Measurements from ENCODE around the gene NHSL1.

NHSL1 gene

DNA sequence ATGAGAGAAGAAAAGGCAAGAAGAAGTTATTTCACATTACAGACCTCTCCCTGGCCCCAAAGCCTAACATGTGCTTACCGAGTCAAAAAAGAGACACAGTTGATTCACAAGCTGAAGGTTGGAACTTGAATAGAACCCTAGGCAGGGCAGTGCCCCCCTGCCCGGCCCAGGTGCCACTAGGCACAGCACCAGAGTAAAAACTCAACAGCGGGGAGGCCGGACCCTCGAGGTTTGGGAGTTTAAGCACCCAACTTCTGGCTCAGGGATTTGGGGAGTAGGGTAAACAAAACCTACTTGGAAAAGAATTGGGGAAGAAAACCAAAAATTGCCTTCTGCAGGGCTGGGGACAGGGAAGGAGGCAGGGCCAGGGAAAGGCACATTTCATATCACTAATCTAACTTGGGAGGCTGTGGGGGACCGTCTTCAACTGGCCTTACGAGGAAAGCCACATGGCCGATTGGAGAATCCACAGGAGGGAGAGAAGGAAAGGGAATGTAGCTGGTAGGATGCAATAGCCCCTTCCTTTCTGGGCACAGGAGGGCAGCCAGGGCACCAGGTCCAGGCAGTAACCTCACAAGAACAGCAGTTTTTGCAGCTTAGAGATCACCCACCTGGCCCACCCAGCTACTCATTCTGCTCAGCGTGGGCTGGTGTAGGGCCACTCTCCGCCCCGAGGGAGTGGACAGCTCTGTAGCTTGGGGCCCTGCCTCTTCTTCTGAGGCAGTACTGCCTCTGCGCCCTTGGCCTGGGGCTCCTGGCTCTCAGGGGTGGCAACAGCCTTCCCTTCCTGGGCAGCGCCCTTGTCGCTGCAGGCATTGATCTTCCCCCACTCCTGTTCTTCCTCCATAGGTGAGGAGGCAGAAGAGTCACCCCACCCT is 97.1 kb downstream of the NHSL1 start:
- DNase-seq = no peak

DNA sequence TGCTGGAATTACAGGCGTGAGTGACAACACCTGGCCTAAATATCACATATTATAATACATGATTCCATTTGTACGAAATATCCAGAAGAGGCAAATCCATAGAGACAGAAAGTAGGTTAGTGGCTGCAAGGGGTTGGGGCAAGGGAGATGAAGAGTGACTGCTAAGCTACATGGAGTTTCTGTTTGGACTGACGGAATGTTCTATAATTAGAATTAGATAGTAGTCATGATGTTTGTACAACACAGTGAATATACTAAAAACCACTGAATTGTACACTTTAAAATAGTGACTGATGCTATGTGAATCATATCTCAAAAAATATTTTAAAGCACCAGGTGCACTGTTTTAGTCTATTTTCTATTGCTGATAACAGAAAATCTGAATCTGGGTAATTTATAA is 99.0 kb downstream of the NHSL1 start:
- no peak for DNase-seq

DNA sequence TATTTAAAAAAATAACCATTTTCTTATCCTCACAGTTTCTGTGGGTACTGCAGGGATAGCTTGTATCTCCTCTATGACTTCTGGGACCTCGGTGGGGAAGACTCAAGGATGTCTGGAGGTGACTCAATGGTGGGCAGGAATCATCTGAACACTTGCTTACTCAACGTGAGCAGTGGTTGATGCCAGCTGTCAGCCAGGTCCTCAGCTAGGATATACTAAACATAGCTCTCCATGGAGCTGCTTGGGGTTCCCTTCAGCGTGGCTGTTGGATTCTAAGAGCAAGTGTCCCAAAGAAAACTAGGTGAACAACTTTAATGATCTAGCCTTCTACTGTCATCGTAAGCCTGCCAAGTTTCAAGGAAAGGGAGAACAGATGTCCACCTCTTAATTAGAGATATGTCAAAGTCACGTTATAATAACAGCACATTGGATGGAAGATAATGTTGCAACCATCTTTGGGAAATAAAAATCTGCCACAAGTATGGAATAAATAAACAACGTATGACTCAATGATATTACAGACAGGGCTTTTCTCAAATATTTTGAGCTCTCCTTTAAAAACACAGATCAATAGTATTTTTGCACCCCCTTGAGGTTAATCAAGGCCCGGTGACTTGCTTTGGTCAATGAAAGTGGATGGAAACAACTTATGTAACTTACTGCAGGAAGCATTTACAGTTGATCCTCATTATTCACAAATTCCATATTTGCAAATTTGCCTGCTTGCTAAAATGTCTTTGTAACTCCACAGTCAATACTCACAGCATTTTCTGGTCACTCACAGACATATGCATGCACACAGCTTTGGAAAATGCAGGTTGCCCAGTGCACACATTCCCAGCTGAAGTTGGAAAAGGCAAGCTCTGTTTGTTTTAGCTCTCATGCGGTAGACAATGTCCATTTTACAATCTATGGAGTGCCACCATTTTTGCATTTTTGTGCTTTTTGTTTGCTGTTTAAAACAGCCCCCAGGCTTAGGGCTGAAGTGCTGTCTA is 101.9 kb downstream of the NHSL1 start:
- no peak for DNase-seq

DNA sequence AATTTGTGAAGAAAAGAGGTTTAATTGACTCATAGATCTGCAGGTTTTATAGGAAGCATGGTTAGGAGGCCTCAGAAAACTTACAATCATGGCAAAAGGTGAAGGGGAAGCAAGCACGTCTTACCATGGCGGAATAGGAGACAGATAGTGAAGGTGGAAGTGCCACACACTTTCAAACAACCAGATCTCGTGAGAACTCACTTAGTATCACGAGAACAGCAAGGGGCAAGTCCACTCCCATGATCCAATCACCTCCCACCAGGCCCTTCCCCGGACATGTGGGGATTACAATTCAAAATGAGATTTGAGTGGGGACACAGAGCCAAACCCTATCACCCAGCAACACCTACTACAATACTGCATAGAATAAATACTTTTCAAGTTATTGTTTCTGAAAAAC is 102.6 kb downstream of the NHSL1 start:
- DNase-seq = no peak

DNA sequence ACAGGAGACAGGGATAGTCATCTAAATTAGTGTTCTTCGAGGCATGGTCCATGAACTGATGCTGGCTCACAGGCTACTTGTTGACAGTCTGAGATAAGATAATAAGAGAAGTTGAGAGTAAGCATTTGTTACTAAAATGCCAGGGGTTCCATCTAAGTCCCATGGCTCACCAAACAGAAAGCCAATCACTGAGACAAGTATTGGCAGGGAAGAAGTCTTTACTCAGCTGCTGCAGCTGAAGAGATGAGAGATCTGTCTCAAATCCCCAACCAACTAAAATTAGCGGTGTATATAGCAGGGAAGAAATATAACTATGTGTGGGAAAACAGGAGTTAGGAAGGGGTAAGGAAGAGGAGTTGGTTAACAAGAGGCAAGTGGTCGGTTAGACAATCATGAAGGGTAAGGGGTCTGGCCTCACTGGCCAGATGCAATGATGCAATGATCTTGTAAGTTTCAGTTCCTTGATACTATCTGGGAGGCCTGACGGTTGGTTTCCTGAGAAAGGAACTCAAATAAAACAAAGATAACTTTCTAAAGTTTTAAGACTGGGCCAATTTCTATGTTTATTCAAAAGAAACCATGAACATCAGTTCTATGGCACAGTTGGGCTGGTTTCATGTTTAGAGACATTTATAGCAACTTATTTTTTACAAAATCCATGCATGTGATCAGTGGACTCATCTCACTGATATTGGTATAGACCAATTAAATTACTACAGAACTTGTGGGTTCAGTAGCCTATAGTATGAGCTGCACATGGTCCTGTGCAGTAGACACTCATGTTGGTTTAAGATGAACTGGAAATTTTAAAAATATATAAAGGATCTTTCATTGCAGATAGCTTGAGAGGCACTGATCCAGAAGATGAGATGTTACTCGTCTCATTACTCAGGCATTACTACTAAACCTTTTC is 105.2 kb downstream of the NHSL1 start:
- peak; percentile 17 to 33 for DNase-seq

DNA sequence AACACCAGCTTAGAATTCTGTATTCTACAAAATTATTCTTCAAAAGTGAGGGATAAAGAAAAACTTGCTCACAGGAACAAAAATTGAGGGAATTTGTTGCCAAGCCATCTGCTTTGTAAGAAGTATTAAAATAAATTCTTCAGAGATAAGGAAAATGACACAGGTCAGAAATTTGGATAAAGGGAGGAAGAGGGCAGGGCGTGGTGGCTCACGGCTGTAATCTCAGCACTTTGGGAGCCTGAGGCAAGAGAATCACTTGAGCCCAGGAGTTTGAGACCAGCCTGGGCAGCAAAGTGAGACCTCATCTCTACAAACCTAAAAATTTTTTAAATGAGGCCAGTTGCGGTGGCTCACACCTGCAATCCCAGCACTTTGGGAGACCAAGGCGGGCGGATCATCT is 109.7 kb downstream of the NHSL1 start:
- no peak for DNase-seq

DNA sequence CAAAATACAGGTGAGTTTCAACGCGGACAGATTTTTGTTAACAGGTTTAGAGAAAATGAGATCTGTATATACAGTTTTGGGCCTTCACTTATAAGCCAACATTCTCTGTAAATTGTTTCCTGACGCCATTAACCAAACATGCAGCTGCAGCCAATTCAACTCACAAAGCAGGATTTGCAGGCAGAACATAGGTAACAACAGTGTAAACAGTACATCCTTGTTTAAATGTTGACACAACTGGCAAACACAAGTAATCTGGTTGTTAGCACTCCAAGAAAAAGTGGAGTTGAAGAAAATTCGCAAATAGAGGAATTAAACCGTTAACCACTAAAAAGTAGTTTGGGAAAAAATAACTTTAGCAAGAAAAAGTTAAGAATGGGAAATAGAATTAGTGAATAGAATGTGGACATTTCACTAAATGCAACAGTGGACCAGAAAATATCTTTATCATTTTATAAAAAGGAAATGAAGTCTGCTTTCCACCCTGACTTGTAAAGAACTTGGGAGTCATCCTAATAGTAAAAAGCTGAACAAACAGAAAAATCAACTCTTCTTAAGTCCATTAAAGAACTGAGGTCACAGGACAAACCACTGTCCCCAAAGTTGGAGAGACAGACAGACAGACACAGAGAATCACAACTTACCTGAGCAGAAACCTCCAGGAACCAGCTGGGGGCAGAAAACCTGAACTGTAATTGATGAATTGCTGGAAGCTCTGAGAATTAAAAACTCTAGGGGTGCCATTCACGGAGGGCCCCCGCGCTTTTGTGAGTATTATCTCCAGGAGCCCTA is 111.5 kb downstream of the NHSL1 start:
- DNase-seq = no peak

DNA sequence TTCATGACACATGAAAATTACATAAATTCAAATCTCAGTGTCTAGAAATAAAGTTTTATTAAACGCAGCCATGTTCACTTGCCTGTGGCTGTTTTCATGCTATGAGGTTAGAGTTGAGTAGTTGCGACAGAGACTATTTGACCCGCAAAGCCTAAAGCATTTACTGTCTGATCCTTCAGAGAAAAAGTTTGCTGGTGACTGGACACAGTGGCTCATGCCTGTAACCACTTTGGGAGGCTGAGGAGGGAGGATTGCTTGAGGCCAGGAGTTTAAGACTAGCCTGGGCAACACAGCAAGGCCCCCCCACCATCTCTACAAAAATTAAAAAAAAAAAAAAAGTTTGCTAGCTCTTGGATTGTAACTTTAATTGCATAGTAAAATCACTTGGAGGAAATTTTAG is 112.4 kb downstream of the NHSL1 start:
- DNase-seq = no peak

DNA sequence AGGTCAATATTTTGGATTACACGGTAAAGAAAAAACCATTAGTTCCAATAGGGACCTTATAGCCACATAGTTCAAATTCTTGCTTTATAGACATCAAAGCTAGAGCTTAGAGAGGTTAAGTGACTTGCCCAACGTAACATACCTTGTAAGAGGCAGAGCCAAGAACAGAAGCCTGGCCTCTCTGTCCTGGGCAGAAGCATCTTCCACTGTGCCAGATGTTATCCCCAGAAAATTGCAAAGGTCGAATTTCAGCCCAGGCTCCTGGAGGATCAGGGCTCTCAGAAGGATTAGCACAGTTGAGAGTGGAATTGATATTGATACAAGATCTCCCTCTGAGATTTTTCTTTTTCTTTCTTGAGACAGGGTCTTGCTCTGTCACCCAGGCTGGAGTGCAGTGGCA is 115.5 kb downstream of the NHSL1 start:
- no peak for DNase-seq

DNA sequence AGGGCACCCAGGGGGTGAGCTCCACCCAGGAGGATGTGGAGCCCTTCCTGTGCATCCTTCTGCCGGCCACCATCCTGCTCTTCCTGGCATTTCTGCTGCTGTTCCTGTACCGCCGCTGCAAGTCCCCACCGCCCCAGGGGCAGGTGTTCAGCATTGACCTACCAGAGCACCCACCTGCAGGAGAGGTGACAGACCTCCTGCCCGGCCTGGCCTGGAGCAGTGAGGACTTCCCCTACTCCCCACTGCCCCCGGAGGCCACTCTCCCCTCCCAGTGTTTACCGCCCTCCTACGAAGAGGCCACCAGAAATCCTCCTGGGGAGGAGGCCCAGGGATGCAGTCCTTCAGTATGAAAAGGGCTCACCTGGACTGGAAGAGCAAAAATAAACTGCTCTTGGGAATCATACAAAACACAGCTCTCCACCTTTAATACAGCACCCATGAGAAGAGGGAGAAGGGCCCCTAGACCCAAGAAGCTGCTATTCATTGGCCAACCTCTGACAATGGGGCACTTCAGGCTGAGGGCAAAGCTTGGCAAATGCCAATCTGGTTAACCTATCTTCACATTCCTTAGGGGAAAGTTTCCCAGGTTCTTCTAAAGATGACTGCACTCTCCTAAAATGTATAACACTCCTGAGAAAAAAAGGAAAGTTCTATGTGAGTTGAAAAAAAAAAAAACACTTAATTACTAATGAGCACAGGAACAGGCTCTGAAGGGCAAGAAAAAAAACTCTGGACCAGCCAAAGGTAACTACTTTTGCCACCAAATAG is 116.6 kb downstream of the NHSL1 start:
- DNase-seq = no peak

DNA sequence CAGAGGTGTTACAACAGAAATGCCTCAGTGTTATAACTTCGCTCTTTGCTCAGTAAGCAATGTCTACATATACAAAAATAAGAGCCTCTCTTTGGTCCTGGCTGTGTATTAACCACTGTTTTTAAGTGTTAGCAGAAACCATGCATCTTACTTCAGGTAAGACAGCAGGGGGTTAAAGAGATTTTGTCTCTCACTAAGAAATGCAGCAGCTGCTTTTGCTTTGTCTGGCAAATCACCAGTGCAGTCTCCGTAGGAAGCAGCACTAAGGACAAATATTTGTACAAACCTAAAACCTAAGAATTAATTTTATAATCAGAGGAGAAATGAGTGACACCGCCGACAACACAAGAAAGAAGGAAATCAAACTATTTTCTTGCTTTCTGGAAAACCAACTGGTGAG is 120.8 kb downstream of the NHSL1 start:
- DNase-seq = no peak

DNA sequence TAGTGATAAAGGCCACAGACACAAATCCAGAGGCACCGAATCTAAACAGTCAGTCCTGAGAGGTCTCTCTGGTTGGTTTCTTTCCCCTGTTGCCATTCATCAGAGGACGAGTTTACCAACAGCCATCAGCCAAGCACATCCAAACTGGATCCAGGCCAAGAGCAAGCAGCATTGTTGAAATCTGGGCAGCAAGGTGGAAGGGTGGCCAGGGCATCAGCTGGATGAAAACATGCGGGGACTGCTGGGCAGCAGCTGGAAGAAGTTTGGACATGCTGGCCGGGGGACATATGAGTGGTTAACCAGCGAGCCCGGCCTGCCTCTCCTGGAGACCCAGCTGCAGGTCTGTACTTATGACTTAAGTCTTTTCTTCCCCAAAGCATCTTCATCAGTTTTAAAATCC is 121.5 kb downstream of the NHSL1 start, which contains the start of gene SMIM28:
Gene SMIM28, plus strand, starts transcription at position 62 of the 400 bp plus-strand sequence. Its CDS starts 168 bp downstream, at position 230.
- no peak for DNase-seq

DNA sequence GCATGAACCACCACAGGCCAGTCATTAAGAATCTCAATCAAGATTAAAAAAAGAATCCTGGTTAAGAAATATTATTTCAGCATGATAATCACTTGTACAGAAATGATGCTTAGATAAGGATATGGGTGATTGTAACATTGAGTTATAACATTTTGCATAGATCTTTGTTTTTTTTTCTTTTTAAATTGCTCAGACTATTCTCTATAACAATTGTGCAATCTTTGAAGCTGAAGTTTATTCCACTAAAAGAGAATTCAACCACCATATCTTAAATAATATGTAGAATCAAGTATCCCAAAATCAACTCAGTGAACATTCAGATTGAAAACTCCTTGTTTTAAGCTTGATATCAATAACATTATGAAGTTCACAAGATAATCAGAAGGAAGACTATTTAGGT is 122.3 kb downstream of the NHSL1 start:
- no peak for DNase-seq

DNA sequence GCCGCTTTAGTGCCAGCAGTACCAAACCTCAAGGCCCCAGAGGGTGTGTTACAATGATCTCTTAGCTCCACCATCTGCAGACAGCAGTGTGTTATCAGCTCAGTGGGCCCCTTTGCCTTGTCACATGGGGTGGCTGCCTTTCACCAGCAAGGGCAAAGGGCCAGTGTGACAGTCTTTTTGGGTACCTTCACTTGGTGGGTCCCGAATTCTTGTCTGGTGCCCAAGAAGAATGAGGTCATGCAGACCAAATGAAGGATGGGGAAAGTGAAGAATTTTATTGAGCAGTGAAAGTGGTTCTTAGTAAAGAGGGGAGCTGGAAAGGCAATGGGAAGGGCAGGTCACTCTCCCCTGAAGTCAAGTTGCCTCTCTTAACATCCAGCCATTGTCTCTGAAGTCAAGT is 124.5 kb downstream of the NHSL1 start:
- DNase-seq = no peak

DNA sequence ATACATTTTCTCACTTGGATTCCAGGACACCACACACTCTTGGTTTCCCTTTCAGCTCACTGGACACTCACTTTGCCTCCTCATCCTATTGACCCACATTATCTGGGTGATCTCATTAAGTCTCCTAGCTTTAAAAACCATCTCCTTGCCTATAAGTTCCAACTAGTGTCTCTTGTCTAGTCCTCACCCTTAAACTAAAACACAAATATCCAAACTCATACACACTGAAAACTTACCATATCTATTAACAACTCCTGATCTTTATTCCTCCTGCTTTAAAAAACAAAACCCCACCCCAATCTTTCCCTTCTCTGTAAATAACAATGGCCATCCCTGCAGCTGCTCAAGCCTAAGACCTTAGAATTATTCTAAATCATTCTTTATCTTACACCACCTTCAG is 125.1 kb downstream of the NHSL1 start:
- DNase-seq = no peak

DNA sequence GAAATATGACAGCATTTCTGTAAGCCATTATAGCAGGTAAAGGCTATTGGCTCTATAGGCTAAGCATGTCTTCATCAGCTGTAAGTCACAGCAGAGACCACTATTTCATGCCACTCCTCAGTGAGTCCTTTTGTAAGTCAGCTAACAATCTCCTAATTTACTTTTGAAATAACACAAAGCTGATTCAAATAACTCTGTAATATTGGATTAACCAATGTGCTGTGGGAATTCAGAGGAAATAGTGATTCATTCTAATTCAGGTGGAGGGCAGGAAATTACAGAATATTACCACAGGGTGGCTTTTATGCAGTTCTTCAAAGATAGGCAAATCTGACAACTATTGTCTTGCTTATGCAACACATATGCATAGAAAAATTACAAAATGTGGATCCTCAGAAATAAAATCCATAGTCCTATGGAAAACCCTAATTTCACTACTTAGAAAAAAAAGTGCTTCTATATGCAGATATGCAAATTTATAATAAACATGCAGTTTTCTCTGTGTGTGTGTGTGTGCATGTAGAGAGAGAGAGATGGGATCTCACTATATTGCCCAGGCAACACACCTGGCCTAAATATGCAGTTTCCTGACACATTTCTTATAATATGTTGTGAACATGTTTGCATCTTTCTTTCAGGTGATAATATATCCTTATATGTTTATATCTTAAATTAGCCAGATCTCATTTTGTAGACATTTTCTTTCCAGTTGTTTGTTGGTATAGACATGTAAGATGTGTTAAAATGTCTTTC is 126.4 kb downstream of the NHSL1 start:
- no peak for DNase-seq
